G401 (cell line): Measurements from ENCODE around the gene CABLES2. TPM values are rescaled to one million over a fixed set of nuclear protein-coding genes. Genes with fewer than 3 reads are reported as not detected.

ENCODE experiments used
- DNase-seq: peaks from one replicate; pipeline ENCODE4 v3.0.0-alpha.2; 2015; ENCODE audit warnings: low spot score
- in situ Hi-C: cut with HindIII; loops from 2 replicates; pipeline ENCODE4 v1.10.0; 2016; ENCODE audit warnings: low sequenced_read_pairs, mixed read lengths
- total RNA-seq: library from RNA; depleted of rRNA; stranded (reverse); fragments of >200 nt; shearing (Covaris generic); gene quantifications from 2 replicates; pipeline ENCODE4 v1.2.3, GENCODE V29; 2014; rRNA removed

The CABLES2 gene, protein sequence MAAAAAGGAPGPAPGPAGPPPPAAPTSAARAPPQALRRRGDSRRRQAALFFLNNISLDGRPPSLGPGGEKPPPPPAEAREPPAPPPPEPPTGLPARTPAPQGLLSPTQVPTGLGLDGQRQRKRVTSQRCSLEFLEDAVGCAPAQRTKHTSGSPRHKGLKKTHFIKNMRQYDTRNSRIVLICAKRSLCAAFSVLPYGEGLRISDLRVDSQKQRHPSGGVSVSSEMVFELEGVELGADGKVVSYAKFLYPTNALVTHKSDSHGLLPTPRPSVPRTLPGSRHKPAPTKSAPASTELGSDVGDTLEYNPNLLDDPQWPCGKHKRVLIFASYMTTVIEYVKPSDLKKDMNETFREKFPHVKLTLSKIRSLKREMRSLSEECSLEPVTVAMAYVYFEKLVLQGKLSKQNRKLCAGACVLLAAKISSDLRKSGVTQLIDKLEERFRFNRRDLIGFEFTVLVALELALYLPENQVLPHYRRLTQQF
- 4.2 and 7.2 TPM in 2 replicates for total RNA-seq

DNA sequence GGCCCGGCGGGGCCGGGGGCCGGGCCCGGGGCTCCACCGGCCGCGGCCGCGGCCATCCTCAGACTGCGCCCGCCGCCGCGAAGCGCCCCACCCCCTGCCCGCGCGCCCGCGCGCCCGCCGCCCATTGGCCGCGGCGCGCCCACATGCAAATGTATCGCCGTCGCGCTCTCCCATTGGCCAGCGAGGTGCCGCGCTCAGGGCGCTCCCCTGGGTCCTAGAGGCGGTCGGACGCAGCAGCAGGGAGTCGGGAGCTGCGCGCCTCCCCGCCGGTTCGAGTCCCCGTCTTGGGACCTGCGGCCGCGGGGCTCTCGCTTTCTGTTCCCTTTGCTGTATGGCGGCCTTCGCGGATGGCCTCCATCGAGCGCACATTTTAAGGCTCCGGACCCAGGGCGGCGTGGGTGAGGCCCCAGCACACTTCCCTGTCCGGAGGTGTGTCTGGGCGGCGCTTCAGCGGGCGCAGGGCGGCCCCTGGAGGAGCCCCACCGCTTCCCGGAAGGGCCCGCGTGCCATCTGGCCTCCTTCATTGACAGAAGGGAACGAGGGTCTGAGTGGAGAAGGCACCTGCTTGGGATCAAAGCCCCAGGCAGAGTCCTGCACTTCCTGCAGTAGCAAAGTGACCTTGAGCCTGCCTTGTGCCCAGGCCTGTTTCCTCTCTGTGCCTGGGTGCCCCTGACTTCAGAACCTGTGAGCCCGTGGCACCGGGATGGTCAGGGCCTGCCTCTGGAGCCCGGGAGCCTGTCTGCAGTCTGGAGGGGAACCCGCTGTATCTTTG lies at the start of gene CABLES2:
Gene CABLES2, minus strand, starts transcription at position 65 of the 772 bp plus-strand sequence. Its CDS starts 9 bp downstream, at position 56.
- in situ Hi-C loops, result no loop called here
- peak; percentile 92 for DNase-seq

DNA sequence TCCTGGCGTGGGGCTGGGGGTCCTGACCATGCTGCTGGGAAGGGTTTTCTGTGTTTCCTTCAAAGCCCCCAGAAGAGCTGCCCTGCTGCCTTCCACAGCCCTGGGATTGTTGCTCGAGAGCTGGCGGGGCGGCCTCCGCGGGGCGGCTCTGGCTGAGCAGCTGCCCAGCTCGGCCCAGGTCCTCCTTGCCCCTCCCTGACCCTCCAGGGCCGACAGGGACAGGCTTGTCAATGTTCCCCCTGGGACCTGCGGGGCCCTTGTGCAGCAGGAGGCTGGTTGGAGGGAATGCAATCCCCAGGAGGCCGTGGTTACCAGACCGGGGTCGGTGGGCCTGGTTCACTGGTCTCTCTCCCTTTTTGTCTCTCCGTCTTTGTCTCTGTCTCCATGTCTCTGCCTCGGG lies 48.8 kb upstream of the CABLES2 start:
- in situ Hi-C loops, result no loop called here
- DNase-seq, result no peak

DNA sequence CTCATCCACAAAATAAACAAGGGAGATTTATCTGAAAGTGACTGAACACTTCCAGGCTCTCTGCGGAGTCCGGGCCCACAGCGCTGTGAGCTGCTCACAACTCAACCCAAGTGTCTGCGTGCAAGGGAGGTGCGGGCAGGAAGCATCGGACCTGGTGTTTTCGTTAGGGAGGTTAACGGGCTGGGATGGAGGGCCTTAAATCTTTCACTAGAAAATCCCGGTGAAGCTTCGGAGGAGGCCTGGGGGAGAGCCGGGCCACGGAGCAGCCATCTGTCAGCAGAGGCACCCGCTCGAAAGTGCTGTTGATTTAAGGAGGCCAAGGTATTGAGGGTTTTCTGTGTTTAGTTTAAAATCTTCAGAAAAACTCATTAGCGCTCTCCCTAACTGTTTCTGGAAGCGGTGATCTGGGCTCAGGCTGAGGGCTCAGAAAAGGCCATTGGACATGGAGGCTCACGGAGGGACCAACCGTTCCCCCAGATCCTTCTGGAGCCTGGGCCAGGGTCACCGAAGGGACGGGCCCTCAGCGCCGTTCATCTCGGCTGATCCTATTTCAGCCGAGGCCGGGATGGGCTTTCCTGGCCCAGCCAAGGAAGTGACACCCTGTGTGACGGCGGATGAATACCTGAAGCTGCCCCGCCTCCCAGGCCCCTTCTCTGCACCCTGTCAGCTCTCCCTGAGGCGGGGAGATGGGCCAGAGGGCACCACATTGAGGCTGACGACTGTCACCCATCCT lies 48.0 kb upstream of the CABLES2 start:
- in situ Hi-C loops, result no loop called here

DNA sequence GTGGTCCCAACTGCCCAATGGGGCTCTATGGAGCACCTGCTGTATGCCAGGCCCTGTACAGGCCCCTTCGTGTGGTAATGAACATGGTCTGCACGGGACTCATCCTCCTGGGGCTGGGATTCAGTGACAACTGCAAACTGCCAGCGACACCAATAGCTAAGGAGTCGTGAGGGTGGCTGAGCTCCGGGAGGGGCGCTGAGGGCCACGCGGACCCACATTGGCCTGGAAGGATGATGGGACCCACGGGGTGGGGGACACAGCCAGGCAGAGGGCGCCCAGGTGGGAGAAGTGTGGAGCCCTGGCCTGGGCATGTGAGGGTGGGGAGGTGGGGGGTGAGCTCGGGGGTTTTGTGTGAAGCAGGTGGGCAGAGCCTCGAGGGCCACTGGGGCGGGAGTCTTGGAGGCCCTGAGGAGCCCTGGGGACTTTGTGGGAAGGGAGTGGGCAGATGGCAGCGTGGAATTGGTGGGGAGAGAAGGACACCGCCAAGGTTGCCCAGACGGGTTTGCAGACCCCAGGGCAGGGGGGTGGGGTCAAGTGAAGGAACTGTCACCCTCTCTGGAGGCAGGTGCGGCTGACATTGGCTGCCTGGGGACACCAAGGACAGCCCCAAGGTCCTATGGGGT lies 46.2 kb upstream of the CABLES2 start:
- DNase-seq, result no peak
- in situ Hi-C loops, result no loop called here

More for the DNA sequence above, 48.0 kb upstream of the CABLES2 start:
- DNase-seq, result no peak

DNA sequence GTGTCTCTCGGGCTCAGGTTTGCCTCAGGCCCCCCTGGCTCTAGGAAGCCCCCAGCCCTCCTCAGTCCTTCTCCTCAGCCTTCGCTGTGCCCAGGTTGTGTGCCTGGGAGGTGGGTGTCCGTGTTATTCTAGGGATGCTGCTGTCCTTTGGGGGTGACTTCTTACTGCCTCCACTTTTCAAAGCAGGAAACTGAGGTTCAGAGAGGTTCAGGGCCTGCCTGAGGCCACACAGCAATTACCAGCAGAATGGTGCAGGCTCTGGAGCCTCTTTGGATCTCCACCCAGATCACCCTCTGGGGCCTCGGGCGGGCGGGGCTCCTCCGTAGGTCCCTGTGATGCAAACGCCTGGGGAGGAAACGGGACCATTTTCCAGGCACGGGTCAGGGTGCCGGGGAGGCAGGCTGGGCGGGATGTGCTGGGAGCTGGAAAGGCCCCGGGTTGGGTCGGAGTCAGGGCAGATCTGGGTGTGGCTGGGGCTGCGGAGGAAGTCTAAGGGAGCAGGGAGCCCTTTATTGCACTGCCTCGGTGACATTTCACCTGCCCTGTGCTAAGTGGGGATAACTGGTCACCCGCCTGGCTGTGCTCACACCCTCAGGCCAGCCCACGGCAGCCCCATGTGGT lies 45.5 kb upstream of the CABLES2 start:
- in situ Hi-C loops, result no loop called here
- no peak for DNase-seq

DNA sequence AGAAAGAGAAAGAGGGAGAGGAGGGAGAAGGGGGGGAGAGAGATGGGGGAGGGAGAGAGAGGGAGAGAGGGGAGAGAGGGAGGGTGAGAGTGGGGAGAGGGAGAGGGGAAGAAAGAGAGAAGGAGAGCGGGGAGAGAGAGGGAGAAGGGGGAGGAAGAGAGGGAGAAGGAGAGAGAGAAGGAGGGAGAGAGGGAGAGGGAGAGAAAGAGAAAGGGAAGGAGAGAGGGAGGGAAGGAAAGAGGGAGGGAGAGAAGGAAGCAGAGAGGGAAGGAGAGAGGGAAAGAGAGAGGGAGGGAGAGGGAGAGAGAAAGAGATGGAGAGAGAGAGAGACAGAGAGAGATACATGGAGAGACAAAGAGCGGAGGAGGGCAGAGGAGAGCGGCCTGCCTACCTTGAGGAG lies 44.9 kb upstream of the CABLES2 start:
- in situ Hi-C loops, result no loop called here
- no peak for DNase-seq

DNA sequence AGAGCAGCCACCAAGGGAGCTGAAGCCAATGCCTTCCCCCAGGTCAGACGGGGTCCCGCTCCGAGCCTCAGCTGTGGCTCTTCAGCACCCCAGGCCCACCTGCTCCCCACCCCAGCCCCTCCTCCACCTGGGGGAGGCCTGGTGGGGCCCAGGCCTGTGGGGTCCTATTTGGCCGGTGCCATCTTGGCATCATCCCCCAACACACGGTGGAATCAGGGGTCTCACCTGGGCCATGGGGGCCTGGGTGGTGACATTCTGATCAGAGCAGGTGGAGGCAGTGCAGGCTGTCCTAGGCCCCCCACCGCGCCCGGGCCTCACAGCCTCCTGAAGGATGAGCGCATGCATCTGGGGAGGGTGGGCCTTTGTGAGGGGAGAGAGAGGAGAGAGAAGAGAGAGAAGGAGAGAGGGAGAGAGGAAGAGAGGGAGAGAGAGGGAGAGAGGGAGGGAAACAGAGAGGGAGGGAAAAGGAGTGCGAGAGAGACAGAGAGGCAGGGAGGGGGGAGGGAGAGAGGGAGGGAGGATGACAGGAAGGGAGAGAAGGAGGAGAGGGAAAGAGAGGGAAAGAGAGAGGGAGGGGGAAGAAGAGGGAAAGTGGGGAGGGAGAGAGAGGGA lies 44.2 kb upstream of the CABLES2 start:
- in situ Hi-C loops, result no loop called here
- no peak for DNase-seq

DNA sequence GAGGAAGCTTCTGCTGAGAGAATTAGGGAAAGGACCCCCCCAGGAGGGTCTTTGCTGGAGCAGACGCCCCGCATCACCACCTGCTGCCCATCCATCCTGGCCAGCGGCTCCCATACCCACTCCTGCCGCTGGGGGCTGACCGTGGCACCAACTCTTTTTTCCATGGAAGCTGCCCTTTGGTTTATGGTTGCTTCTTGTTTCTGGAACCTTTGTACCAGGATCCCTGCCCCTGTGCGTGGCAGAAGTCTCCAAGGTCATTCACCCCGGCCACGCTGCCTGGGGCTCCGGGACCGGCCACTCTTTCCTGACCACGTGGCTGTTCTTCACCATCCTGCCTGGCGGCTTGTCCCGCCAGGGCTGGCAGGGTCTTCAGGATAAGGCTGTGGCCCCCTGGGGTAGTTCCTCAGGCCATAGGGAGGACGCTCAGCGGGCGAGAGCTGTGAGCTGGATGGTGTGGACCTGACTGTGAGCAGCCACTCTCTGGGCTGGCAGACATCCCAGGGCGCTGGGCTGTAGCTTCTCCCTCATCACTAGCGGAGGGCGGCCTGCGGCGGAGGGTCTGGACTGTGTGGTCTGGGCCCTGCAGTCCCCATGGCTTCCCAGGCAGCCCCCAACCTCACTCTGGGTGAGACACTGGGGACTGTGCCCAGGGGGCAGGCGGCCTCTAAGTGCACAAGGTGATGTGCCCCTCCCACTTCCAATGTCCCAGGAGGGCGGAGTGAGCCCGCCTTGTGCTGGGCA lies 43.0 kb upstream of the CABLES2 start:
- in situ Hi-C loops, result no loop called here
- DNase-seq, result no peak

DNA sequence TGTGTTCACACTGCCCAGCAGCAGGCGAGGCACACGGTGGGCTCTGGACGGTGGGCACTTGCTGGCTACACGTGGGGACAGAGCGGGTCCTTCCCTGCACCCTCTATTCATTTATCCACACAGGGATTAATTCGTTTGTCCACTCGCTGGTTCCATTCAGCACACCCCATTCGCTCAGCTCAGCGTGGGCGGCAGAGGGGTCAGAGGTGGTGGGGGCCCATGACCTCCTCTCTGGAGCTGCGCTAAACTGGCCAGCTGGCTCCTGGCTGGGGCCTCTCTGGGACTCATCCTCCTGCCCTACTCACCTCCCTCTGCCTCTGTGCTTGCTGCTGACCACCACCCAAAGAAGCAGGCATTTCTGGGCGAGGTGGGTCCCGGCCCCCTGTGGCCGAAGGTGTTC lies 41.7 kb upstream of the CABLES2 start:
- no peak for DNase-seq
- in situ Hi-C loops, result no loop called here

DNA sequence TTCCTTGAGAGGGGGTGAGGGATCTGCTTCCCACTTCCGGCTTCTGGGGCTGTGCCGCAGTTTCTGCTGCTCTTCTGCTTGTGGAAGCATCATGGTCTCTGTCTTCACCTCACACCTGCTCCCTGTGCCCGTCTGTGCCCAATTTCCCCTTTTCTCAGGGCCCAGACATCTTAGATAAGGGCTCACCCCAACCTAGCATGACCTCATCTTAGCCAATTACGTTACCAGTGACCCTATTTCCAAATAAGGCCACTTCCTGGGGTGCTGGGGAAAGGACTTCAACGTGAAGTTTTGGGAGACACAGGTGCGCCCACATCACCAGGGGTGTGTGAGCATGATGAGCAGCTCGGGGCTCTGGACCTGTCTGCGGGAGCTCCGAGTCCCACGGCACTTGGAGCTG lies 41.0 kb upstream of the CABLES2 start:
- in situ Hi-C loops, result no loop called here
- DNase-seq, result no peak

DNA sequence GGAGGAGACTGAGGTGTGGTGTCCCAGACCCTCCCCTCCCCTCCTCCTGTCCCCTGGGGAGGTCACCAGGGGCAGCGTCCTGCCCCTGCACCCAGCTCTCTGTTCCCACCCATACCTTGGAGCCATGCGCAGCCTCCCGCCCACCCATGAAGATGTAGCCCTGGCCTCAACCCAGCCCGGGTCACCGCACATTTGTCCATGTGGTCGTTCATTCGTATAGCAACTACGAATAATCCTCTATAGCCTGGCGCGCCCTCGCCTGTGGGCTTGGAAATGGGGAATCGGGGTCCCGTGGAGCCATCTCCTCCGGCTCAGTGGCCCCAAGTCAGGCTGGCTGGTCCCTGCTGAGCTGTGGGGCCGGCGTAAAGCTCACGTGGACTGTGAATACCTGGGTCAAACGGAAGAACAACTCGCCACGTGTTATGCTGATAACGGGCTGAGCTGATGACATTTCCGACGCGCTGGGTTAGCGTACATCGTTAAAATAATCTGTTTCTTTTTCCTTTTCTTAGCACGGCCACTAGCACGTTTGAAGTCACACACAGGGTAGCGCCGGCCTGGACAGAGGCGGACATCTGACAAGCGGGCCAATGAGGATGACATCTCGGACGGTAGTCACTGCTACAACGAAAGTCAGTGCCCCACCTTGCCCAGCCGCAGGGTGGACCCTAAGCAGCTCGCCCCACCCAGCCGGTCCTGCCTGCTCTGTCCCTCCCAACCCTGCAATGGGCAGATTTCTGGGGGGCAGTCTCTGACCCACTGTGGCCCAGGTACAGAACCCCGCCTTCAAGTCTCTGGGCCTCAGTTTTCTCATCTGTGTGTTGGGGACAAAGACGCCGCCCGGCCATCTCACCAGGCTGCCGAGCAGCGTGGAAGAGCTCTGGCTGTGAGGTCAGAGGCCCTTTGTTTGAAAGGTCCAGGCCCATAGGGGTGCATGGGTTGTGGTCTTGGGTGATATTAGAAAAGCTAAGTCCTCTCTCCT lies 40.1 kb upstream of the CABLES2 start:
- DNase-seq, result no peak
- in situ Hi-C loops, result no loop called here

DNA sequence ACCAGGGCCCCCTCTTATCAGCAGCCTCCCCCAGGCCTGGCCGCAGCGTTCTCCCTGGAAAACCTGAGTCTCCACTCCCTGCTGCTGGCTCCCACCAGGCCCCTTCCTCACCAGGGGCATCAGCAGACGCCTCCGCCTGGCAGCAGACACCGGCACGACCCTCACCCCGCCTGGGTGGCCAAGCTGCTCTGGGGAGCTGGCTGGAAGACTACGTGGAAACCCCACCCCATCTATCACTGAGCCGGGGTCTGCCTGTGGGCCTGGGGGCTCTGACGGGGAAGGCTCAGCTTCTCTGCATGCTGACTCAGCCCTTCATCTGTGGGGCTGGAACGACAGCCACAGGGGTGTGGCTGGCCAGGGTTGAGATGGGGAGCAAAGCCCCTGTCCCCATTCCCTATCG lies 39.4 kb upstream of the CABLES2 start:
- in situ Hi-C loops, result no loop called here
- DNase-seq, result no peak

DNA sequence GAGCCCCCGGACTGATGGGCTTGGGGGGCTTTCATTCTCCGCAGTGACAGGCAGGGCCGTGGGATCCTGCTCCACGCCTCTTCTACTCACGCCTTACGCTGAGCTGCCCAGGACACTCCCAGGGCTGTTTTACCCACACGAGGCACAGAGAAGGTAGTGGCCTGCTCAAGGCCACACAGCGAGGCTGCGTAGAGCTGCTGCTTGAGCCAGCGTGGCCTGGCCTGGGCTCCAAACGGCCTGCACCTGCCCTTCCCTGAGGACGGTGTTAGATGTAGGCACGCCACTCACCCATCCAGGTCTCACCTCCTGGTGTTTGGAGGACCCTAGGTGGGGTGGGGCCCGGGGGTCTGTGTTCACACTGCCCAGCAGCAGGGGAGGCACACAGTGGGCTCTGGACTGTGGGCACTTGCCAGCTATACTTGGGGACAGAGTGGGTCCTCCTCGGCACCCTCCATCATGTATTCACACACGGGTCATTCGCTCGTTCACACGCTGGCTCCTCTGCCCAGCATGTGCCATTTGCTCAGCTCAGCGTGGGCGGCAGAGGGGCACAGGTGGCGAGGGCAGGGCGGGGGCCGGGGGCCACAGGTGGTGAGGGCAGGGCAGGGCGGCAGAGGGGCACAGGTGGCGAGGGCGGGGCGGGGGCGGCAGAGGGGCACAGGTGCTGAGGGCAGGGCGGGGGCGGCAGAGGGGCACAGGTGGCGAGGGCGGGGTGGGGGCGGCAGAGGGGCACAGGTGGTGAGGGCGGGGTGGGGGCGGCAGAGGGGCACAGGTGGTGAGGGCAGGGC lies 38.7 kb upstream of the CABLES2 start:
- in situ Hi-C loops, result no loop called here
- DNase-seq, result no peak

DNA sequence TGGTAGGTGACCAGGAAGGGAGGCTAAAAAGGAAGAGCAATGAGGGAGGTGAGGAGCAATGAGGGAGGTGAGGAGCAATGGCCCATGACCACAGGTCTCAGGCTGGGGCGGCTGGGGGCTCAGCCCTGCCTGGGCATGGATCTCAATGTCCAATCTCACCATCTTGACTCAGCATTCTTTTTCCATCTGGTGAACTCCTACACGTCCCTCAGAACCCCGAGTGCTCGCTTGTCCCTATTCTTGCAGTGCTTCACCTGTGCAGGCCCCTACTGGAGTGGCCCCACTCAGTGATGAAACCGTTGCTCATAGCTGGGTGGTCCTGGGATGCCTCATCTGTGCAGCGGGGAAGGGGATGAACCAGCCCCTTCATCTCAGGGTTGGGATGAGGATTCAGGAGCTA lies 37.2 kb upstream of the CABLES2 start:
- in situ Hi-C loops, result no loop called here
- DNase-seq, result no peak

DNA sequence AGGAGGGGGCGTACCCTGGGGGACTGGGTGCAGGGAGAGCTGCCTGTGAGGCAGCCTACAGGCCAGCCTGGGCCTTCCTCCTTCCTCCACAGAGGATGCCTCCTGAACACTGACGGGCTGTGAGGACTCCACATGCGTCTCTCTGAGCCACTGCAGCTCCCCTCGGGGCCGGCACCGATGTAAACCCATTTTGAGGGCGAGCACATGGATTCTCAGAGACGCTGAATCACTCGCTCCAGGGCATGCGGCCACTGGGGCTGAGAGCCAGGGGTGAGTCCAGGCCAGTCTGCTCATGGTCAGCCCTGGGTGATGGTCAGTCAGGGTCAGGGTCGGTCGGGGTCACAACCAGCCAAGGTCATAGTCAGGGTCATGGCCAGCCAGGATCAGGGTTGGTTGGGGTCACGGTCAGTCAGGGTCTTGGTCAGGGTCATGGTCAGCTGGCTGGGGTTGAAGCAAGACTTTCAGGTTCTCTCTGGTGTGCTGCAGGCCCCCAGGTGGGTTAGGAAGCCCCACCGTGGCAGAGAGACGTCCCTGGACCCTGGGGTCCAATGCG lies 35.0 kb upstream of the CABLES2 start:
- DNase-seq, result no peak
- in situ Hi-C loops, result no loop called here

DNA sequence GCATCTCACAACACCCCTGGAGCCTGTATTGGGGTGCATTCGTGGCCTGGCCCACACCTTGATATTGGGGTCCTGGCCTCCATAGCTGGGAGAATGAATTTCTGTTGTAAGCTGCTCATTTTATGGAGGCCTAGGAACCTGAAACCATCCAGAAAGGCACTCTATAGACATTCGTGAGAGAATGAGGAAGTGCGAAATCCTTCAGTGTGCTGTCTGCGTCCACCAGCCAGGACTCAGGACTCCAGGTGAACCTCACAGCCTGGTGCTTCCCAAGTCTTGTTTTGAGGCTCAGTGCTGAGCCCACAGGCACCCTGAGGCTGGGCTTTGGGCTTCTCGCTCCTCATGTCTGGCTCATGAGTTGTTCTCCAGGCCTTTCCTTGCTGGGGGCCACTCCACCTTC lies 32.1 kb upstream of the CABLES2 start:
- in situ Hi-C loops, result no loop called here
- DNase-seq, result no peak
